IPS-11a (cell line): ENCODE data around the gene HTRA3.

Experiments
- H3K4me3 ChIP-seq: one replicate; pipeline ENCODE4 v1.5.1; 2013; ENCODE audit warnings: low read depth, low read length, control low read depth

HTRA3 gene

GRCh38 chr4:8265171-8265929 lies 4.2 kb upstream of the HTRA3 start:
- H3K4me3 ChIP-seq = no peak overlapping the region

- H3K4me3 ChIP-seq = no peak overlapping the region
These were observed 3.5 kb upstream of the HTRA3 start for GRCh38 chr4:8266088-8266487.

- no peak overlapping the region for H3K4me3 ChIP-seq
These were observed 3.0 kb upstream of the HTRA3 start for GRCh38 chr4:8266508-8266907.

- no peak overlapping the region for H3K4me3 ChIP-seq
These were observed 2.5 kb upstream of the HTRA3 start for GRCh38 chr4:8267077-8267476.

DNA sequence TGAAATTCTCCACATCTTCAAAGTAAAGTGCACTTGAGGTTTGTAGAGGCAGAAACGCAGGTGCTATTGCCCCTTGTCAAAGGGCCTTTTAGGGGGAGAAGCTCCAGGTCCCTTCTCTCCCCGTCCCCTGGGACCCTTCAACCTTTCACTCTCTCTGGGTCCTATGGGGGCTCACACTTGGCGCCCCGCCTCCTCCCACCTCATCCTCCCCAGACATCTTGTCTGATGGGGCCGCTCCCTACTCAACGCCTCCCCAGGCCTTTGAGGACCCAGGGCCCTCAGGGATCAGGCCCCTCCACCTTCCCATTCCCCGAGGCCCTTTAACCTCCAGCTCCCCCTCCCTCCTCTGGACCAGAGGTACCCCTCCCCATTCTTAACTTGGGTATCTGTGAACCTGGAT lies 1.3 kb upstream of the HTRA3 start:
- no peak overlapping the region for H3K4me3 ChIP-seq

GRCh38 chr4:8268901-8269534 lies 536 bp upstream of the HTRA3 start:
- H3K4me3 ChIP-seq = no peak overlapping the region

GRCh38 chr4:8270418-8270771 lies 841 bp downstream of the HTRA3 start:
- H3K4me3 ChIP-seq = no peak overlapping the region

- no peak overlapping the region for H3K4me3 ChIP-seq
These were observed 1.6 kb downstream of the HTRA3 start for GRCh38 chr4:8270912-8271815.

GRCh38 chr4:8271821-8272220 lies 2.3 kb downstream of the HTRA3 start:
- no peak overlapping the region for H3K4me3 ChIP-seq

DNA sequence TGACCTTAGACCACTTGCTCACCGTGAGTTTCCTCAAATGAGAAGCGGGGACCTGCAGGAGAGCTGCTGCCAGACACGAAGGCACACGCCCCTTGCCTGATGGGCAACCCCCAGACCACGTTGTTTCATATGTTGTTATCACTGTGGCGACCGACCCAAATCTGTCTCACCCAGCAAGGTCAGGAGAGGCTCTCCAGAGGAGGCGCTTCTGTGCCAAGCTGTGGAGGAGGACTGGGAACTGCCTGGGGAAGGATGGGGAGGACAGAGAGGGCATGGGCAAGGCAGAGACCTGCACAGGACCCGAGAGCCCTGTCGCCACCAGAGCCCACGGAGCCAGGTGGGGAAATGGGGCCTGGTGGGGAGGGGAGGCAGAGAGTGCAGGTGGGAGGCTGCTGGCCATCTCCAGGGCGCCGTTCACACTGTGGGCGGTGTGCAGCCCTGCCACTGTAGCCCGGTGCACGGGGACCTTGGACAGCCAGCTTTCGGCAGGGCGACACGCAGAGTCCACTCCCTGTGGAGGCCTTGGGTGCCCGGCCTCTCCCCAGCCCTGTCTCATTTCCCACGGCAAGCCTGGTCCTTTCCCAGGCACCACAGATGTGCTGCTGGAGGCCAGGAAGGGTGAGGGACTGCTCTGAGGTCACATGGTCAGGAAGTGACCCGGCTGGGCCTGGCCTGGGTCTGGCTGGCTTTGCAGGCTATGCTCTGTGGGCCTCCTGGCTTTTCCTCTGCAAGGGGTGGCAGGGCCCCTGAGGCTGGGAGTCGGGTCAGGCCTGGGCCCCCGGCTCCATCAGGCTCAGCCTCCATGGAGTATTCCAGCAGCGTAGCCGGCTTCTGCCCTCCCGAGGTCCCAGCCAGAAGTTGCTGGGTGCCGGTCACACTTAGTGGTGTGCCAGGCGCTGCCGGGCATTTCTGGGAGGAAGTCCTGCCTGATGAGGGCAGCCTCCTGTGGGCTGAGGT lies 3.2 kb downstream of the HTRA3 start:
- H3K4me3 ChIP-seq = no peak overlapping the region

GRCh38 chr4:8273450-8273849 lies 3.9 kb downstream of the HTRA3 start:
- H3K4me3 ChIP-seq = no peak overlapping the region

DNA sequence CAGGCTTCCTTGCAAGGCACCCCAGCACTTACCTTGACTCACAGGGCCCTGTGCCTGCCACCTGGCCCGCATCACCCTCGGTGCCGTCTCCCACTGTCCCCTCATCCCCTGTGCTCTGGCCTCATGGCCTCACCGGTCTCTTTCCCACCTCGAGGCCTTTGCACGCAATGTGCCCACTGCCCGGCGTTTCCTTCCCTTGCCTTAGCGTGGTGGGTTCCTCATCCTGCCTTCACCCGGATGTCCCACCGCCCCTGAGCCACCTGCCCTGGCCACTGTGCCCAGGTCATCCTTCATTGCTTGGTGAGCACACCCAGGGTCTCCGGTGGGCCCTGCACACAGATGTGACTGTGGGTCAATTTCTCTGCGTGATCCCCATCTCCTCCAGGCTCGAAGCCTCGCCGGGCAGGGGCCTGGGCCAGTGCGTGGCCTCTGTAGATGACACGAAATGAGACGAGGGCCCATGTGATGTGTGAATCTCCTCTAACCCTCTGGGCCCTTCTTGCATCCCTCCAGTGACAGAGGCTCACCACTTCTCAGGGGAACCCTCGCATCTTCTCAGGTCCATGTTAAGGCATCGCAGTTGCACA lies 4.6 kb downstream of the HTRA3 start:
- no peak overlapping the region for H3K4me3 ChIP-seq

GRCh38 chr4:8274765-8275547 lies 5.4 kb downstream of the HTRA3 start:
- H3K4me3 ChIP-seq = no peak overlapping the region

DNA sequence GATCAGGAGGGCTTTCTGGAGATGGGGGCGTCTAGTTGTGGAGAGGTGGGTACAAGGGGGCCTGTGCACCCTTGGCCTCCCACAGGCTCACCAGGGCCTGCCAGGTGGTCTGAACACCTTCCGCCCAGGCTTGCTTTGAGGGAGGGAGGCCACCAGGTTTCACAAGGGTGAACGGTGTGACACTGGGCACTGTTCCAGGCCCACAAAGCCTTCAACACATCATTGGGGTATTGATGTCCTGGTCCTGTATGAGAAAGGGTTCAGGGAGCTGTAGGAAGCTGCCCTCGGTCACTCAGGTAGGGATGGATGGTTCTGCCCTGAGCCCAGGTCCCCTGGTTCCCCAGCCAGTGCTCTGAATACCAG lies 6.0 kb downstream of the HTRA3 start:
- H3K4me3 ChIP-seq = no peak overlapping the region

GRCh38 chr4:8276358-8277240 lies 7.0 kb downstream of the HTRA3 start:
- no peak overlapping the region for H3K4me3 ChIP-seq

- H3K4me3 ChIP-seq = no peak overlapping the region
These were observed 7.9 kb downstream of the HTRA3 start for GRCh38 chr4:8277356-8278008.

DNA sequence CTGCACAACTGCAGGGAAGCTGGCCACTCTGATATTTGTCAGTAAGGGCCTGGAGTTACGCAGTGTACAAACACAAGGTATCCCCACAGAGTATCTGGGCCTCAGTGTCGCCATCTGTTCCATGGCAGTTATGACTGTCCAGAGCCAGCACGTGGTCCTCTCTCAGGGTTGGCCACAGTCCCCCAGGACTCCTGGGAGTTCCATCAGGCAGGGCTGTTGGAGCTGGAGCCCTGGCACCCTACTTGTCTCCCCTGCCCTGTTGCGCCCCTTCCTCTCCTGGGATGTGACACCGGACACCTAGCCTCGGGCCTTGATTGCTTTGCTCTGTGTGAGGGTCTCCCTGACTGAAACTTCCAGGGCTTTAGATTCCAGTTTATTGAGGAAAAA lies 8.4 kb downstream of the HTRA3 start:
- no peak overlapping the region for H3K4me3 ChIP-seq
